Ovary (tissue), 3 donors: ENCODE data around the gene TNS1.

ENCODE experiments used
- POLR2A ChIP-seq: fragments of 450-650 bp; IDR thresholded peaks from one replicate; pipeline ENCODE4 v1.6.1; 2017; ENCODE audit warnings: antibody characterized with exemption, mild to moderate bottlenecking, moderate library complexity
- TF ChIP-seq, protein P1 (sequence below), 3 donors: fragments of 450-650 bp in 2 of 3; fragments of 200-600 bp in 1 of 3; IDR thresholded peaks; one replicate each; pipeline versions ENCODE4 v1.5.1 to v1.8.0; 2016 to 2022; ENCODE audit warnings: antibody characterized with exemption in 3 of 3, mild to moderate bottlenecking in 1 of 3
- donor health status: DM: no; HTN: no; CAD: no.

DNA sequence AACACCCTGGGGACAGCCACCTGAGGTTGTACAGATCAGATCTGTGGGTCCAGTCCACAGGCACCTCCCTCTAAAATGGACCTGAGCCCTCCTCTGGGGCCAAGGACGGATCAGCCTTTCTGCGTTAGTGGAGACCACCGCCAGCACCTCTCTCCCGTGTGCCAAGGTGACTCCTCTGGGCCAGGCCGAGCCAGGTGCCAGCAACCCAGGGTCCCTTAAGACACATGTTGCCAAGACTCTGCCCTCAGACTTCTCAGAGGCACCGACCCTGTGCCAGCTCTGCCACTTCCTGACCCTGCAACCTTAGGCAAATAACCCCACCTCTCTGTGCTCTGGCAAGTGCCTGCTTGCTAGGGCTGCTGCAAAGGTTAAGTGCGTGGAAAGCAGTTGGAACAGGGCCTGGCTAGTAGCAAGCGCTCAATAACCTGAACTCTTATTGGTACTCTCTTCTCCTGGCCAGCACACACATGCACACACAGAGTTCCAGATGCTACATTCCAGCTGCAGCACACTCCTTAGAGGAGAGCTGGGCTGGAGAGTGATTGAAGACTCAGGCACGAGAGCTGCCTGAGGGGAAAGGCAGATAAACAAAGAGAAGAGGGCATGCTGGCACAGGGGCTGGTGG is 105.6 kb downstream of the TNS1 start:
- TF ChIP-seq, protein P1, sequence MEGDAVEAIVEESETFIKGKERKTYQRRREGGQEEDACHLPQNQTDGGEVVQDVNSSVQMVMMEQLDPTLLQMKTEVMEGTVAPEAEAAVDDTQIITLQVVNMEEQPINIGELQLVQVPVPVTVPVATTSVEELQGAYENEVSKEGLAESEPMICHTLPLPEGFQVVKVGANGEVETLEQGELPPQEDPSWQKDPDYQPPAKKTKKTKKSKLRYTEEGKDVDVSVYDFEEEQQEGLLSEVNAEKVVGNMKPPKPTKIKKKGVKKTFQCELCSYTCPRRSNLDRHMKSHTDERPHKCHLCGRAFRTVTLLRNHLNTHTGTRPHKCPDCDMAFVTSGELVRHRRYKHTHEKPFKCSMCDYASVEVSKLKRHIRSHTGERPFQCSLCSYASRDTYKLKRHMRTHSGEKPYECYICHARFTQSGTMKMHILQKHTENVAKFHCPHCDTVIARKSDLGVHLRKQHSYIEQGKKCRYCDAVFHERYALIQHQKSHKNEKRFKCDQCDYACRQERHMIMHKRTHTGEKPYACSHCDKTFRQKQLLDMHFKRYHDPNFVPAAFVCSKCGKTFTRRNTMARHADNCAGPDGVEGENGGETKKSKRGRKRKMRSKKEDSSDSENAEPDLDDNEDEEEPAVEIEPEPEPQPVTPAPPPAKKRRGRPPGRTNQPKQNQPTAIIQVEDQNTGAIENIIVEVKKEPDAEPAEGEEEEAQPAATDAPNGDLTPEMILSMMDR (IDR thresholded peaks at IDR 0.05), result no peak
- TF ChIP-seq POLR2A, result no peak
